C4-2B (cell line): Measurements from ENCODE around the gene CMKLR1.

Experiments
- CTCF ChIP-seq: fragments of 450-650 bp; conservative IDR thresholded peaks from 2 replicates; pipeline ENCODE4 v1.5.1; 2017; ENCODE audit warnings: mild to moderate bottlenecking
- ZFX ChIP-seq: fragments of 450-650 bp; IDR thresholded peaks from 2 replicates; pipeline ENCODE4 v1.6.1; 2017

GRCh38 chr12:108305991-108306501 is 33.1 kb downstream of the CMKLR1 start:
- TF ChIP-seq CTCF (no peak), ZFX (no peak)
